Measurements from ENCODE around the gene TRIM44.

TRIM44 gene

GRCh38 chr11:35784699-35785098 is 122.1 kb downstream of the TRIM44 start:
- H3K27ac ChIP-seq: no peak overlapping the region
- no peak for TF ChIP-seq ZFX (IDR thresholded peaks at IDR 0.05; ENCODE audit: borderline replicate concordance)
- no peak for TF ChIP-seq CTCF (IDR thresholded peaks at IDR 0.05)

- TF ChIP-seq CTCF (IDR thresholded peaks at IDR 0.05) (no peak), ZFX (IDR thresholded peaks at IDR 0.05; ENCODE audit: borderline replicate concordance) (no peak)
- no peak overlapping the region for H3K27ac ChIP-seq
Measured at GRCh38 chr11:35785287-35786167, 123.0 kb downstream of the TRIM44 start.

- TF ChIP-seq ZFX (IDR thresholded peaks at IDR 0.05; ENCODE audit: borderline replicate concordance) (no peak), CTCF (IDR thresholded peaks at IDR 0.05) (no peak)
- H3K27ac ChIP-seq: no peak overlapping the region
Measured at GRCh38 chr11:35786188-35786587, 123.6 kb downstream of the TRIM44 start.

- TF ChIP-seq ZFX (IDR thresholded peaks at IDR 0.05; ENCODE audit: borderline replicate concordance) (no peak), CTCF (IDR thresholded peaks at IDR 0.05) (no peak)
- H3K27ac ChIP-seq: no peak overlapping the region
Measured at GRCh38 chr11:35787013-35787504, 124.5 kb downstream of the TRIM44 start.

GRCh38 chr11:35787626-35788025 is 125.1 kb downstream of the TRIM44 start:
- no peak overlapping the region for H3K27ac ChIP-seq
- TF ChIP-seq CTCF (IDR thresholded peaks at IDR 0.05) (no peak), ZFX (IDR thresholded peaks at IDR 0.05; ENCODE audit: borderline replicate concordance) (no peak)

GRCh38 chr11:35791088-35791958 is 128.7 kb downstream of the TRIM44 start:
- TF ChIP-seq CTCF (IDR thresholded peaks at IDR 0.05): no peak
- no peak for TF ChIP-seq ZFX (IDR thresholded peaks at IDR 0.05; ENCODE audit: borderline replicate concordance)

More at GRCh38 chr11:35791088-35791958, 128.7 kb downstream of the TRIM44 start:
- H3K27ac ChIP-seq: no peak overlapping the region
